Measurements from ENCODE around the gene IL1RAPL1.
A peak's percentile ranks its signal among the peaks of the same experiment; 100 is the strongest.

The IL1RAPL1 gene

DNA sequence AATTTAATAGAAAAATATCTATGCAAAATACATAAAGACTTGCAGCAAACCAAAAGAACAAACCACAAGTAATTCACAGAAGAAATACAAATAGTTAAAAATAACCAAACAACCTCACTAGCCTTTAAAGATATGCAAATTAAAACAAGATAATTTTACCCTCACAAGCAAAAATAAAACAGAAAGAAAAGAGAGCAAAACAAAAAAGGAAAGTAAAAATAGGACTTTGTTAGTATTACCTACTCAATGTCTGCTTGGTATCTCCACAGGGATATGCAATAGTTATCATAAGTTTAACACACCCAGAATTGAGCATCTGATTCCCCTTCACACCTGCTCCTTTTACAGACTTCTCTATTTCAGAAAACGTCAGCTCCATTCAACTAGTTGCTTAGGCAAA lies 890.6 kb downstream of the IL1RAPL1 start:
- H3K27ac ChIP-seq, result no peak overlapping the region
- H3K27me3 ChIP-seq (replicated peaks), result no peaks in the 10 kb centered on the region
- H3K4me3 ChIP-seq (ENCODE audit: low read depth, low read length), result no peak overlapping the region
- in situ Hi-C loops (cut with HindIII; ENCODE audit: low pct_ligation_motif_present, low sequenced_read_pairs), result no loop called here
- TF ChIP-seq, protein P1, sequence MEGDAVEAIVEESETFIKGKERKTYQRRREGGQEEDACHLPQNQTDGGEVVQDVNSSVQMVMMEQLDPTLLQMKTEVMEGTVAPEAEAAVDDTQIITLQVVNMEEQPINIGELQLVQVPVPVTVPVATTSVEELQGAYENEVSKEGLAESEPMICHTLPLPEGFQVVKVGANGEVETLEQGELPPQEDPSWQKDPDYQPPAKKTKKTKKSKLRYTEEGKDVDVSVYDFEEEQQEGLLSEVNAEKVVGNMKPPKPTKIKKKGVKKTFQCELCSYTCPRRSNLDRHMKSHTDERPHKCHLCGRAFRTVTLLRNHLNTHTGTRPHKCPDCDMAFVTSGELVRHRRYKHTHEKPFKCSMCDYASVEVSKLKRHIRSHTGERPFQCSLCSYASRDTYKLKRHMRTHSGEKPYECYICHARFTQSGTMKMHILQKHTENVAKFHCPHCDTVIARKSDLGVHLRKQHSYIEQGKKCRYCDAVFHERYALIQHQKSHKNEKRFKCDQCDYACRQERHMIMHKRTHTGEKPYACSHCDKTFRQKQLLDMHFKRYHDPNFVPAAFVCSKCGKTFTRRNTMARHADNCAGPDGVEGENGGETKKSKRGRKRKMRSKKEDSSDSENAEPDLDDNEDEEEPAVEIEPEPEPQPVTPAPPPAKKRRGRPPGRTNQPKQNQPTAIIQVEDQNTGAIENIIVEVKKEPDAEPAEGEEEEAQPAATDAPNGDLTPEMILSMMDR (IDR thresholded peaks at IDR 0.05; ENCODE audit: low read depth, low read length, missing control alignments), result no peak
- no peaks in the 10 kb centered on the region for H3K36me3 ChIP-seq (replicated peaks)
- no peak for DNase-seq

DNA sequence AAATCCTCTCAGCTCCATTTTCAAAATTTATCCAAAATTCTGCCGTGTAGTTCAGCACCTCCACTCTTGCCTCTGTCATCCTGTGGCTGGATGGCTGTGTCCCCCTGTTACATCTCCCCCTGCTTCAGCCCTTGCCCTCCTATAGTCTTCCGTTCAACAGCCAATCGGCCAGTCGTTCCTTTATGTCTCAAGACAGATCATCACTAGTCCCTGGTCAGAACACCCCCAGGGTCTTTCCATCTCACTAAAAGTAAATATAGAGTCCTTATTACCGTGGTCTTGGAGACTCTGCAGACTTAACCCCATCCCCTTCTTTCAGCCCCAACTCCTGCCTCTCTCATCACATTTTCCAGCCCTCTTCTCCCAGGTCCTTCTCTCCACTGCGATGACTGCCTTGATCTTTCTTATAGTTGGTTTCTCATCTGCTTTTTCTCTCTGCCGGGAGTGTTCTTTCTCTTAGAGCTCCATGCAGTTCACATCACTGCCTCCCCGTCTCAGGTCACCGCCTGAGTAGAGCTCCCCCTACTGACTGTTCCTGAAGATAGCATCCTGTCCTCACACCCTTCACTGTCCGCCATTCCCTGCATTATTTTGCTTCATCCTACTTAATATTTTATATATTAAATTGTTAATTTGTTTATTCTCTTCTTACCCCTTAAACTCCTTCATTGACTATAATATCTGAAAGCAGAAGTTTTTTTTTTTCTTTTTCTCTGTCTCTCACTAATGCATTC lies 891.3 kb downstream of the IL1RAPL1 start:
- no peak overlapping the region for H3K4me3 ChIP-seq (ENCODE audit: low read depth, low read length)
- DNase-seq, result peak; percentile 1
- no peak overlapping the region for H3K27ac ChIP-seq
- TF ChIP-seq, protein P1 (IDR thresholded peaks at IDR 0.05; ENCODE audit: low read depth, low read length, missing control alignments), result peak; percentile 76
- in situ Hi-C loops (cut with HindIII; ENCODE audit: low pct_ligation_motif_present, low sequenced_read_pairs), result no loop called here
- no peaks in the 10 kb centered on the region for H3K27me3 ChIP-seq (replicated peaks)
- no peaks in the 10 kb centered on the region for H3K36me3 ChIP-seq (replicated peaks)

DNA sequence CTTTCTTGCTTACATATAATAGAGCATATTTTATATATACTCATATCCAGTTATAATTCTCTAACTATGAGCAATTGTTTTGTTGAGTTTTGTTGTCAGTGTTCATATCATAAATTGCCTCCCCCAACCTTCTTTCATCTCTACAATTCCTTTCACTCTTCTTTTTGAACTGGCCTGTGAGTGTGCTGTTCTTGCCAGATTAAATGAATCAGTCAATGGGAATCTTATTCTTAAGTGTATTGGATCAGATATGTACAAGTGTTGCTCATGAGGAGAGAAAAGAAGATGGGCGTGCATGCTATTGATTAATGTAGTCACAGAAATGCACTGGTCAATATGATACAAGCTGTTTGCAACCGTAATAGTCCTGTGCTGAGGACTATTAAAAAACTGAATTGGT lies 900.0 kb downstream of the IL1RAPL1 start:
- in situ Hi-C loops (cut with HindIII; ENCODE audit: low pct_ligation_motif_present, low sequenced_read_pairs), result no loop called here
- H3K4me3 ChIP-seq (ENCODE audit: low read depth, low read length), result no peak overlapping the region
- no peaks in the 10 kb centered on the region for H3K27me3 ChIP-seq (replicated peaks)
- no peak for DNase-seq
- H3K36me3 ChIP-seq (replicated peaks), result no peaks in the 10 kb centered on the region
- H3K27ac ChIP-seq, result no peak overlapping the region
- TF ChIP-seq, protein P1 (IDR thresholded peaks at IDR 0.05; ENCODE audit: low read depth, low read length, missing control alignments), result no peak

DNA sequence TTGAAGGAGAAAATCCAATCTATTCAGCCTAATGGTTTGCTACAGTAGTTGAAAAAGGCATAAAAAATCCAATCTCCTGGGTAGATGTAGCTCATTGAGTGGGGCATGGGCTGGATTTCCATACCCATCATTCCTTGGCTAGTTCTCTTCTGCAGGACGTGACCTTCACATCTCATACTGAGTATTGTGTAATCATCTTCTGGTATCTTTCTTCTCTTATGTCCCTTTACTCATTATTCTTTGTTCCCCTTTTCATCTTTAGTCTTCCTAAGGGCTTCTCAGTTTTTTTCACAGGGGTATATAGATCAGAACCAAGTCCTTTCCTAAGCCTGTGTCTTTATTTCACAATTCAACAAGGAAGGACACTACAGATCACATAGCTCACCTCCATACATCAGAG lies 900.5 kb downstream of the IL1RAPL1 start:
- H3K27me3 ChIP-seq (replicated peaks), result no peaks in the 10 kb centered on the region
- H3K27ac ChIP-seq, result no peak overlapping the region
- H3K4me3 ChIP-seq (ENCODE audit: low read depth, low read length), result no peak overlapping the region
- DNase-seq, result no peak
- TF ChIP-seq, protein P1 (IDR thresholded peaks at IDR 0.05; ENCODE audit: low read depth, low read length, missing control alignments), result no peak
- no peaks in the 10 kb centered on the region for H3K36me3 ChIP-seq (replicated peaks)
- in situ Hi-C loops (cut with HindIII; ENCODE audit: low pct_ligation_motif_present, low sequenced_read_pairs), result no loop called here

DNA sequence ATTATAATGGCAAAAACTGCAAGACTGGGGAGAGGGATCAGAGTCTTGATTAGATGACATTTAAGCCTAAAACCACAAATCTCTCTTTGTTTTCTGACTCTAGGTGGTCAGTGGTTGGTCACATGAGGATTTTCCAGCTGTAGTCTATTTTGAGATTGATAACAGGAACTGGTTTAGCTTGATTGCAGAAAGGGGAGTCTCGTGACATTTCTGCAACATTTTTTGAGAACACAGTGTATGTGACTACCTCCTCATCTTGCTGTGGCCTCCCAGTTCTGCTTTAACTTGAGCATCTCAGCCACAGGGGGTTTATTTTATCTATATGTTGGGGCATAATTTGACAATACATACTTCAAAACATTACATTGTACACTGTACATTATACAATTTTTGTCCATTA lies 901.7 kb downstream of the IL1RAPL1 start:
- in situ Hi-C loops (cut with HindIII; ENCODE audit: low pct_ligation_motif_present, low sequenced_read_pairs), result no loop called here
- Histone ChIP-seq H3K36me3 (replicated peaks) (no peaks in the 10 kb centered on the region), H3K27ac (no peak overlapping the region), H3K4me3 (ENCODE audit: low read depth, low read length) (no peak overlapping the region), H3K27me3 (replicated peaks) (no peaks in the 10 kb centered on the region)
- TF ChIP-seq, protein P1 (IDR thresholded peaks at IDR 0.05; ENCODE audit: low read depth, low read length, missing control alignments), result no peak
- no peak for DNase-seq

DNA sequence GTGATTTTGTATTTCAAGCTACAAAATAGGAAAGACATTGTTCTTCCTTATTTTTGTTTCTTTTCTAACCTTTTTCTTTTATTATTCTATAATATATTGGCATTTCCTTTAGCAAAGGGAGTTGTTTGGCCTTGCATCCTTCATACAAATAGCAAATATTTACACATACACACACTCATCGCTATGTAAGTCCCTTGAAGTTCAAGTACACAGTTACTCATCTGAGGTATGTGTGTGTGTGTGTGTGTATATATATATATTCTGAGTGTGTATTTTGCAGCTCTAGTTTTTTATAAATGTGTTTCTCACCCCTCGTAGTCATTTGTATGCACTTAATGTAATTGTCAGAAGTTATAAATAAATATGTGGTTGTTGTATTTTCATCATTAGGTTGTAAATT lies 903.4 kb downstream of the IL1RAPL1 start:
- H3K4me3 ChIP-seq (ENCODE audit: low read depth, low read length), result no peak overlapping the region
- TF ChIP-seq, protein P1 (IDR thresholded peaks at IDR 0.05; ENCODE audit: low read depth, low read length, missing control alignments), result no peak
- no peaks in the 10 kb centered on the region for H3K27me3 ChIP-seq (replicated peaks)
- H3K27ac ChIP-seq, result no peak overlapping the region
- no peak for DNase-seq
- no peaks in the 10 kb centered on the region for H3K36me3 ChIP-seq (replicated peaks)
- in situ Hi-C loops (cut with HindIII; ENCODE audit: low pct_ligation_motif_present, low sequenced_read_pairs), result no loop called here

Measured in brain microvascular endothelial cell (primary cell).